C4-2B (cell line): Measurements from ENCODE around the gene FSTL5.

Experiments
- H3K27ac ChIP-seq: fragments of 450-650 bp; 2 replicates; pipeline ENCODE4 v1.5.1; 2017
- CTCF ChIP-seq: fragments of 450-650 bp; conservative IDR thresholded peaks from 2 replicates; pipeline ENCODE4 v1.5.1; 2017; ENCODE audit warnings: mild to moderate bottlenecking
- ZFX ChIP-seq: fragments of 450-650 bp; IDR thresholded peaks from 2 replicates; pipeline ENCODE4 v1.6.1; 2017

FSTL5 gene

DNA sequence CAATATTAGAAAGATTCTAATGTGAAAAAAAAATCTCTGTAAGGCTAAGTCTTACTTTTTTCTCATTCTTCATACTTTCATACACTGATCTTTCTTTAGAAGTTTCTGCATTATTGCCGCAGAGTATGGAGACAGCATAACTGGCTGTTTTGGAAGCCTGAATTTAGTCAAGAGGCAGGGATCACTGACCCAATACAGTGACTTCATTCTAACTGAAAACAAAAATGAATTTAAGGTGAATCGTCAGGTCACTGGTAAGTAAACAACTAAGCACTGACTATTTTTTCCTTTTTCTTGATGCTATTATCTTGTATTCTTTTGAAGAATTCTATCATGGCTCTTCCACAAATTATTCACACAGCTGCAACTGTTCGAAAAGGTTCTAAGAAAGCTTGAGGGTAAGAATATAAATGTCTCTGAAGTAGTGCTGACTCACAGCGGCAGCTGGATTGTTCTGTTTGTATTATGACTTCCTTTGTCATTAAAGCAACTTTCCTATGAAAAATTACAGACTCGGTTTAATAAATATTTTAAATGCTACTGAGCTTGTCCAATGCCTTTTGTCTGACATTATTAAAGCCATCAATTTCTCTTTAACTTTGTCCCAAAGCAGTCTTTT, 609.3 kb downstream of the FSTL5 start:
- TF ChIP-seq ZFX = no peak
- TF ChIP-seq CTCF = no peak
- H3K27ac ChIP-seq = no peak overlapping the region

DNA sequence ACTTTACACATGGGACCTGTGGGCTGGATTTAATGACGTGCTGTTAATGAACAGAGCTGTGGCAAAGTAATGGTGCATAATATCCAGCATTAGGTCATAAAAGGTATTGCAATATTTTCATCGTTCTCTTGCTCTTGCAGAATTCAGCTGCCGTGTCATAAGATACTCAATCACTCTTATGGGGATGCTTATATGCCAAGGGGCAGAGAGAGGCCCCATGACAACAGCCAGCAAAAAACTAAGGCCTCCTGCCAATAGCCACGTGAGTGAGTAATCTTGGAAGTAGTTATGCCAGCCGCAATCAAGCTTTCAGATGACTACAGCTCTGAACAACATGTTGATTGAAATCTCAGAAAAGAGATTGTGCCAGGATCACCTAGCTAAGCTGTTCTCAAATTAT, 616.9 kb downstream of the FSTL5 start:
- no peak overlapping the region for H3K27ac ChIP-seq
- no peak for TF ChIP-seq ZFX
- no peak for TF ChIP-seq CTCF

DNA sequence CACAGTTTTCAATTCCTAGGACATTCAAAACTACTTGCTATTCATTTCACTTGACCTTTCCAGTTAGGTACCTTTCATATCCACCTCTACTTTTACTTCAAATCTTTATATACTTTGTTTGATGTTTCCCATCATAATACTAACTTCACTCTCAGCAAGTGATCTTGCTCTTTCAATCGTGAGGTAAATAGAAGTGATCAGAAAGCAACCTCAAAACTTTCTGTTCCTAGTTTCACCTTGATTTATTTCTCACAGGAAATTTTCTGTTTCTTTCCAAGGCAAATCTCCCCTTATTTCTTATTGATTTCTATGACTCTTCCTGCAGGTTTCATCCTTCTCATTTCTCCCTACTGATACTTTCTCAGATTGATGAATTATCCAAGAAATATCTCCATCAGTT, 623.5 kb downstream of the FSTL5 start:
- no peak overlapping the region for H3K27ac ChIP-seq
- TF ChIP-seq ZFX (no peak), CTCF (no peak)

GRCh38 chr4:161538941-161539340, 624.9 kb downstream of the FSTL5 start:
- TF ChIP-seq ZFX (no peak), CTCF (no peak)
- H3K27ac ChIP-seq = no peak overlapping the region

DNA sequence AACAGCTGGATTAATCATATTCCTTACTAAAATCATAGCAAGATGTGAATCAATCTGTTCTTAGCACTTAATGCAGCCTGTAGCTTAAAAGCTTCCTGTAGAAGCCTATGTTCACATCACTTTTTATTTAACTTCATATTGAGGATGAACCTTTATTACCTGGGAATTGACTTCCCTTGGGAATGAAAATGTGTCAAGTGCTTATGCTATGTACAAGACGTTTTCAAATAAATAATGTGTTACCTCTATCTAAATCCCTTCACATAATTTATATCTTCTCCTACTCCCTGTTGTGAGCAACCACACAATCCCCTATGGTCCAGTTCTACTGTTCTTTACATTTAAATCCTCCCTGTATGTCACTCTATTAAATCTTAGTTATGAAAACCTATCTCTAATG, 633.1 kb downstream of the FSTL5 start:
- H3K27ac ChIP-seq = no peak overlapping the region
- TF ChIP-seq CTCF (no peak), ZFX (no peak)

DNA sequence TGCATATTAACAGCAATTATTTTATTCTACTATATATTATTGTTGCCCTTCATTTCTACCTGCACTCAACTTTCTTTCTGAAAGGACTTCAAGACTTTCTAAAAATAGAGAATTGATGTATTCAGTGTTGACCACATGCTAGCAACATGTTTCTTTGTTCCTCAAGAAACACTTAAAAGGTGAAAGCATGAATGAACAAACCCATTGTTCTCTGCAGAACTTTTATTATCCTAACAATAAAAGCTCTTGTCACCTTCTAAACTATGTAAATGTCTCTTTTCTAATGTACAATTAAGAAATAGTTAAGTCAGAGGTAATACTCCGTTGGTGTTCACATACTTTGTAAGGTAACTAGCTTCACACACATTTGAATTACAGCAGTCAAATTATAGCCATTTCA, 638.7 kb downstream of the FSTL5 start:
- no peak for TF ChIP-seq ZFX
- TF ChIP-seq CTCF = no peak
- no peak overlapping the region for H3K27ac ChIP-seq

GRCh38 chr4:161522031-161522430, 641.8 kb downstream of the FSTL5 start:
- no peak for TF ChIP-seq CTCF
- TF ChIP-seq ZFX = no peak
- no peak overlapping the region for H3K27ac ChIP-seq
